SU-DHL-6 (cell line): Measurements from ENCODE around the gene NAV2.

ENCODE experiments used
- H2AFZ ChIP-seq: fragments of 200-600 bp; sonication (generic); 2 replicates; pipeline ENCODE4 v1.6.1; 2014; ENCODE audit warnings: low read depth, mild to moderate bottlenecking, moderate library complexity, mixed read lengths, antibody characterized with exemption, low read length; ENCODE audit not compliant: severe bottlenecking
- H3F3A ChIP-seq: fragments of 200-600 bp; shearing (Covaris generic); 2 replicates; pipeline ENCODE4 v1.6.0; 2016; ENCODE audit warnings: antibody characterized with exemption, mild to moderate bottlenecking; ENCODE audit not compliant: insufficient read depth
- H3K27ac ChIP-seq: fragments of 200-600 bp; sonication (generic); 2 replicates; pipeline ENCODE4 v1.5.1; 2016; ENCODE audit warnings: low read depth, mild to moderate bottlenecking, low read length, moderate library complexity, mixed read lengths
- H3K27me3 ChIP-seq: fragments of 200-600 bp; sonication (generic), shearing (Covaris generic); 2 replicates; pipeline ENCODE4 v1.6.0; 2014; ENCODE audit warnings: mild to moderate bottlenecking, low read length
- H3K36me3 ChIP-seq: fragments of 200-600 bp; sonication (generic); 2 replicates; pipeline ENCODE4 v1.6.1; 2014; ENCODE audit warnings: mild to moderate bottlenecking, low read length, mixed read lengths
- H3K4me2 ChIP-seq: fragments of 300-600, 200-600 bp; shearing (Covaris generic), sonication (generic); 2 replicates; pipeline ENCODE4 v1.6.0; 2014; ENCODE audit warnings: low read length, low read depth, mild to moderate bottlenecking; ENCODE audit not compliant: poor library complexity, severe bottlenecking
- H3K4me3 ChIP-seq: fragments of 200-600 bp; sonication (generic); 2 replicates; pipeline ENCODE4 v1.5.1; 2014; ENCODE audit warnings: antibody characterized with exemption, low read length, mild to moderate bottlenecking, mixed read lengths; ENCODE audit not compliant: insufficient read depth, poor library complexity, severe bottlenecking
- H3K79me2 ChIP-seq: fragments of 200-600 bp; sonication (generic); 2 replicates; pipeline ENCODE4 v1.6.1; 2014; ENCODE audit warnings: mild to moderate bottlenecking, low read length, moderate library complexity; ENCODE audit not compliant: insufficient read depth
- H3K9ac ChIP-seq: fragments of 200-600 bp; sonication (generic); 2 replicates; pipeline ENCODE4 v1.7.0; 2014; ENCODE audit warnings: mild to moderate bottlenecking, low read length
- H3K9me2 ChIP-seq: fragments of 200-600 bp; sonication (generic); replicated peaks from 2 replicates; pipeline ENCODE4 v1.6.1; 2014; ENCODE audit warnings: low read length; ENCODE audit not compliant: insufficient read depth
- H3K9me3 ChIP-seq: fragments of 200-600 bp; sonication (generic); 2 replicates; pipeline ENCODE4 v1.6.1; 2014; ENCODE audit warnings: low read length, mixed read lengths; ENCODE audit not compliant: insufficient read depth
- H4K20me1 ChIP-seq: fragments of 200-600 bp; sonication (generic); 2 replicates; pipeline ENCODE4 v1.6.1; 2014; ENCODE audit warnings: low read depth, mild to moderate bottlenecking, antibody characterized with exemption, low read length, moderate library complexity, mixed read lengths
- CTCF ChIP-seq: fragments of 200-600 bp; sonication (generic); IDR thresholded peaks from one replicate; pipeline ENCODE4 v1.5.1; 2017; ENCODE audit warnings: antibody characterized with exemption, mild to moderate bottlenecking, low read length, moderate library complexity; ENCODE audit not compliant: insufficient read depth, poor library complexity, severe bottlenecking
- EZH2phosphoT487 ChIP-seq: fragments of 200-600 bp; sonication (generic), shearing (Covaris generic); conservative IDR thresholded peaks from 2 replicates; pipeline ENCODE4 v1.6.1; 2018; ENCODE audit warnings: mild to moderate bottlenecking, antibody characterized with exemption, low read length, moderate library complexity, mixed read lengths

Gene NAV2

GRCh38 chr11:19718051-19718450, 5.4 kb downstream of the NAV2 start:
- Histone ChIP-seq H3K4me2 (no peak overlapping the region), H3K9me2 (no peaks in the 10 kb centered on the region), H3K79me2 (no peaks in the 10 kb centered on the region), H3K27ac (no peak overlapping the region), H3F3A (no peaks in the 10 kb centered on the region), H3K9me3 (no peaks in the 10 kb centered on the region), H2AFZ (no peak overlapping the region), H3K4me3 (no peak overlapping the region), H3K36me3 (no peaks in the 10 kb centered on the region), H3K9ac (no peak overlapping the region), H4K20me1 (no peaks in the 10 kb centered on the region), H3K27me3 (no peaks in the 10 kb centered on the region)
- no peak for TF ChIP-seq CTCF
- TF ChIP-seq EZH2phosphoT487: no peak

- no peaks in the 10 kb centered on the region for H3K9me2 ChIP-seq
- no peaks in the 10 kb centered on the region for H4K20me1 ChIP-seq
- H3K79me2 ChIP-seq: no peaks in the 10 kb centered on the region
- no peak overlapping the region for H3K4me2 ChIP-seq
- H3K9me3 ChIP-seq: no peaks in the 10 kb centered on the region
- H2AFZ ChIP-seq: no peak overlapping the region
- no peak overlapping the region for H3K9ac ChIP-seq
- no peaks in the 10 kb centered on the region for H3F3A ChIP-seq
- no peaks in the 10 kb centered on the region for H3K27me3 ChIP-seq
- H3K4me3 ChIP-seq: no peak overlapping the region
- no peak overlapping the region for H3K27ac ChIP-seq
- H3K36me3 ChIP-seq: no peaks in the 10 kb centered on the region
- TF ChIP-seq CTCF: no peak
- no peak for TF ChIP-seq EZH2phosphoT487
Observed at GRCh38 chr11:19718951-19719350, 6.3 kb downstream of the NAV2 start.

DNA sequence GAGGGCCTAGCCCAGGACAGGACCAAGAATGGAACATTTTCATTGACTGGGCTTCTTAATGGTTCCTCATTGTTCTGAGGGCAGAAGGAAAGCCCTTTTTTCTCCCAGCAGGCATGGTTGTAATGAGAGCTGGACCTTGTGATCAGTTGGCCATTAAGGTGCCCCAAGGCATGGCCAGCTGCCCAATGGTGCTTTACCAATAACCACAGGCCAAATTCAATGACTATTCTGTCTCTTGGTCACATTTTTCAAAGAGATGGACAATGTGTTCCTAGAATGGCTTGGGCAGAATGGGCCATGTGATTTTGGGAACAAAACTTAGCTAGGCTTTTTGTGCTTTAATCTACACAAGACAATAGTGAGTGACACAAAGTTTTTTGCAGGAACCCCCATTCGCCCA, 7.3 kb downstream of the NAV2 start:
- Histone ChIP-seq H3K4me2 (no peak overlapping the region), H3K27ac (no peak overlapping the region), H3K9ac (no peak overlapping the region), H2AFZ (no peak overlapping the region), H3K27me3 (no peaks in the 10 kb centered on the region), H3K4me3 (no peak overlapping the region), H3F3A (no peaks in the 10 kb centered on the region), H4K20me1 (no peaks in the 10 kb centered on the region), H3K79me2 (no peaks in the 10 kb centered on the region), H3K9me3 (no peaks in the 10 kb centered on the region), H3K9me2 (no peaks in the 10 kb centered on the region), H3K36me3 (no peaks in the 10 kb centered on the region)
- TF ChIP-seq EZH2phosphoT487: no peak
- no peak for TF ChIP-seq CTCF

- Histone ChIP-seq H3K4me3 (no peak overlapping the region), H2AFZ (no peak overlapping the region), H3K27me3 (no peaks in the 10 kb centered on the region), H3F3A (no peaks in the 10 kb centered on the region), H3K4me2 (no peak overlapping the region), H3K27ac (no peak overlapping the region), H3K79me2 (no peaks in the 10 kb centered on the region), H4K20me1 (no peaks in the 10 kb centered on the region), H3K9ac (no peak overlapping the region), H3K9me3 (no peaks in the 10 kb centered on the region), H3K9me2 (no peaks in the 10 kb centered on the region), H3K36me3 (no peaks in the 10 kb centered on the region)
- TF ChIP-seq EZH2phosphoT487 (no peak), CTCF (no peak)
Observed at GRCh38 chr11:19721176-19721575, 8.5 kb downstream of the NAV2 start.
